Hematopoietic multipotent progenitor cell treated with erythropoietin and hydrocortisone succinate and interleukin-3 and kit ligand, for 17 days (in vitro differentiated cells): ENCODE measurements around the gene USP17L26.
"Not testable (repeated sequence)": the region's sequence is repeated elsewhere in the genome, so short reads cannot be mapped to it uniquely, and the experiment has no call there.

Experiments
- DNase-seq: peaks from one replicate; pipeline ENCODE4 v3.0.0-alpha.2; 2015; ENCODE audit warnings: low spot score

USP17L26 gene

GRCh38 chr4:9334358-9334757 lies at the start of gene USP17L26:
TSS of gene USP17L26 (plus strand) at chr4:9334658. CDS start at chr4:9334658, 0 bp downstream.
- not testable (repeated sequence) for DNase-seq

- not testable (repeated sequence) for DNase-seq
Observed at GRCh38 chr4:9324191-9324590, 10.3 kb upstream of the USP17L26 start.

- DNase-seq: not testable (repeated sequence)
Observed at GRCh38 chr4:9324865-9325264, 9.6 kb upstream of the USP17L26 start, which contains the start of gene USP17L24. TSS of gene USP17L24 (plus strand) at chr4:9325165. CDS start at chr4:9325165, 0 bp downstream.

GRCh38 chr4:9329611-9330010 lies 4.8 kb upstream of the USP17L26 start, which contains the start of gene USP17L25:
TSS of gene USP17L25 (plus strand) at chr4:9329911. CDS start at chr4:9329911, 0 bp downstream.
- not testable (repeated sequence) for DNase-seq

GRCh38 chr4:9339103-9339502 lies 4.6 kb downstream of the USP17L26 start, which contains the start of gene USP17L5:
TSS of gene USP17L5 (plus strand) at chr4:9339403. CDS start at chr4:9339403, 0 bp downstream.
- DNase-seq: not testable (repeated sequence)

GRCh38 chr4:9343848-9344247 lies 9.4 kb downstream of the USP17L26 start, which contains the start of gene USP17L27:
TSS of gene USP17L27 (plus strand) at chr4:9344148. CDS start at chr4:9344148, 0 bp downstream.
- DNase-seq: not testable (repeated sequence)

- DNase-seq: not testable (repeated sequence)
Observed at GRCh38 chr4:9348593-9348992, 14.1 kb downstream of the USP17L26 start, which contains the start of gene USP17L28. TSS of gene USP17L28 (plus strand) at chr4:9348893. CDS start at chr4:9348893, 0 bp downstream.

GRCh38 chr4:9350866-9351265 lies 16.4 kb downstream of the USP17L26 start:
- not testable (repeated sequence) for DNase-seq

- not testable (repeated sequence) for DNase-seq
Observed at GRCh38 chr4:9353338-9353737, 18.9 kb downstream of the USP17L26 start, which contains the start of gene USP17L29. TSS of gene USP17L29 (plus strand) at chr4:9353638. CDS start at chr4:9353638, 0 bp downstream.

GRCh38 chr4:9362829-9363228 lies 28.4 kb downstream of the USP17L26 start, which contains the start of gene USP17L30:
TSS of gene USP17L30 (plus strand) at chr4:9363129. CDS start at chr4:9363129, 0 bp downstream.
- not testable (repeated sequence) for DNase-seq

- DNase-seq: not testable (repeated sequence)
Observed at GRCh38 chr4:9379881-9380280, 45.4 kb downstream of the USP17L26 start.

- DNase-seq: not testable (repeated sequence)
Observed at GRCh38 chr4:9381012-9381534, 46.6 kb downstream of the USP17L26 start.

GRCh38 chr4:9384126-9384525 lies 49.7 kb downstream of the USP17L26 start:
- no peak for DNase-seq
